Upper lobe of left lung (tissue), 4 donors: Measurements from ENCODE around the gene HILPDA.
A peak's percentile ranks its signal among the peaks of the same experiment; 100 is the strongest.

ENCODE experiments used
- CTCF ChIP-seq, 6 experiments: fragments of 450-650 bp in 4 of 6; fragments of 200-600 bp in 2 of 6; sonication (generic) in 2 of 6; IDR thresholded peaks; one replicate each; pipeline ENCODE4 v1.5.1; 2016 to 2019; ENCODE audit warnings: antibody characterized with exemption in 6 of 6
- EP300 ChIP-seq, 4 donors: sonication (generic); formaldehyde crosslinking; IDR thresholded peaks; one replicate each; pipeline ENCODE4 v1.5.1; 2017; ENCODE audit warnings: antibody characterized with exemption in 4 of 4, control low read depth in 2 of 4
- POLR2A ChIP-seq, 4 donors: fragments of 450-650 bp; IDR thresholded peaks; one replicate each; pipeline ENCODE4 v1.5.1; 2016 to 2017; ENCODE audit warnings: antibody characterized with exemption in 4 of 4, mild to moderate bottlenecking in 2 of 4
- POLR2AphosphoS5 ChIP-seq, 2 donors: sonication (generic); formaldehyde crosslinking; IDR thresholded peaks; one replicate each; pipeline ENCODE4 v1.5.1; 2017; ENCODE audit warnings: antibody characterized with exemption in 2 of 2

- TF ChIP-seq CTCF (IDR thresholded peaks at IDR 0.05) (peak; percentile 80 to 90 (median 86)), POLR2A (IDR thresholded peaks at IDR 0.05) (no peak), POLR2AphosphoS5 (IDR thresholded peaks at IDR 0.05) (no peak), EP300 (IDR thresholded peaks at IDR 0.05) (no peak)
Observed at GRCh38 chr7:128425850-128426249, 29.8 kb upstream of the HILPDA start.
